ENCODE measurements around the gene CARD10. TPM values are rescaled to one million over a fixed set of nuclear protein-coding genes. Genes with fewer than 3 reads are reported as not detected.

The CARD10 gene
- total and polyA plus RNA-seq, 2 of the 13 experiments (the other 11 are each of a cell fraction or from before 2014, with no cell fraction given): 35.2 to 55.8 TPM

- no peak for TF ChIP-seq TERF1 (CRISPR knock-in tag; IDR thresholded peaks at IDR 0.05)
- TF ChIP-seq ZNF768 (CRISPR knock-in tag; IDR thresholded peaks at IDR 0.05): peak; percentile 98
- TF ChIP-seq ZBTB46 (CRISPR knock-in tag; IDR thresholded peaks at IDR 0.05; ENCODE audit: borderline replicate concordance): no peak; the same call in 1 of the 2 replicates
- no peak for TF ChIP-seq IKZF1 (IDR thresholded peaks at IDR 0.05)
- no peak; the same call in 1 of the 2 replicates for TF ChIP-seq PHF21A (CRISPR knock-in tag; IDR thresholded peaks at IDR 0.05)
- no peak for TF ChIP-seq SIN3B (IDR thresholded peaks at IDR 0.05; ENCODE audit: low read length)
- TF ChIP-seq TCF12 (IDR thresholded peaks at IDR 0.05): no peak
- no peak for TF ChIP-seq TCF12 (CRISPR knock-in tag; IDR thresholded peaks at IDR 0.05)
- TF ChIP-seq ZNF770 (CRISPR knock-in tag; IDR thresholded peaks at IDR 0.05): no peak
- TF ChIP-seq SNAPC4 (CRISPR knock-in tag; IDR thresholded peaks at IDR 0.05): no peak
- no peak for TF ChIP-seq ETS1 (CRISPR knock-in tag; IDR thresholded peaks at IDR 0.05)
- 0 out of 2 replicates have a peak, but pooled peaks have one; percentile 35 for TF ChIP-seq GATAD2A (CRISPR knock-in tag; IDR thresholded peaks at IDR 0.05)
- no peak for TF ChIP-seq ZFP36L2 (CRISPR knock-in tag; IDR thresholded peaks at IDR 0.05)
- no peak for TF ChIP-seq ZFP62 (CRISPR knock-in tag; IDR thresholded peaks at IDR 0.05)
- TF ChIP-seq SP2 (CRISPR knock-in tag; IDR thresholded peaks at IDR 0.05): no peak
- no peak for TF ChIP-seq FOXJ3 (CRISPR knock-in tag; IDR thresholded peaks at IDR 0.05; ENCODE audit: borderline replicate concordance)
- no peak for TF ChIP-seq ZNF614 (CRISPR knock-in tag; IDR thresholded peaks at IDR 0.05; ENCODE audit: borderline replicate concordance)
These were observed 47.9 kb upstream of the CARD10 start (continued) for GRCh38 chr22:37566903-37567798.

Data from HepG2 (cell line).